Vagina (tissue), 2 donors: ENCODE measurements around the gene NR1H3. TPM values are rescaled to one million over a fixed set of nuclear protein-coding genes. Genes with fewer than 3 reads are reported as not detected.
"Not testable (repeated sequence)": the region's sequence is repeated elsewhere in the genome, so short reads cannot be mapped to it uniquely, and the experiment has no call there.

ENCODE experiments used
- DNase-seq, 2 donors: peaks; one replicate each; pipeline ENCODE4 v3.0.0-alpha.2; 2017; ENCODE audit errors: extremely low spot score in 2 of 2
- H3K27ac ChIP-seq: fragments of 200-600 bp; sonication (generic); one replicate; pipeline ENCODE4 v1.5.1; 2019
- H3K27me3 ChIP-seq: fragments of 200-600 bp; sonication (generic); one replicate; pipeline ENCODE4 v1.5.1; 2019
- H3K36me3 ChIP-seq, 2 donors: fragments of 200-600 bp; sonication (generic); one replicate each; pipeline ENCODE4 v1.5.1; 2017 to 2019
- H3K4me1 ChIP-seq: fragments of 200-600 bp; sonication (generic); one replicate; pipeline ENCODE4 v1.5.1; 2019
- H3K4me3 ChIP-seq, 2 donors: fragments of 200-600 bp; sonication (generic); 1 replicate in 1 of 2; 2 replicates in 1 of 2; pipeline ENCODE4 v1.5.1; 2016 to 2019
- H3K9me3 ChIP-seq: fragments of 200-600 bp; sonication (generic); one replicate; pipeline ENCODE4 v1.5.1; 2019
- POLR2A ChIP-seq, 2 donors: fragments of 450-650 bp; IDR thresholded peaks; one replicate each; pipeline ENCODE4 v1.6.1; 2017; ENCODE audit warnings: antibody characterized with exemption in 2 of 2, mild to moderate bottlenecking in 2 of 2, moderate library complexity in 2 of 2
- POLR2AphosphoS5 ChIP-seq, 2 donors: sonication (generic); formaldehyde crosslinking; IDR thresholded peaks; one replicate each; pipeline ENCODE4 v1.9.0; 2017; ENCODE audit warnings: antibody characterized with exemption in 2 of 2, mild to moderate bottlenecking in 2 of 2, low read depth in 1 of 2; ENCODE audit not compliant: insufficient read depth in 1 of 2
- intact Hi-C: fragments of 100-400 bp; cut with DNase I; formaldehyde crosslinking; loops from one replicate; pipeline ENCODE4 v1.15.1; 2023
- total RNA-seq: library from RNA; depleted of rRNA; stranded (reverse); fragments of >200 nt; gene quantifications from one replicate; pipeline ENCODE4 v1.2.3, GENCODE V29; 2016
- TF ChIP-seq, protein P1 (sequence below), 3 experiments: fragments of 450-650 bp in 2 of 3; fragments of 200-600 bp in 1 of 3; sonication (generic) in 1 of 3; IDR thresholded peaks; one replicate each; pipeline ENCODE4 v1.5.1; 2017 to 2019; ENCODE audit warnings: antibody characterized with exemption in 3 of 3, mild to moderate bottlenecking in 2 of 3, moderate library complexity in 2 of 3

The NR1H3 gene
- 60.9 TPM for total RNA-seq

GRCh38 chr11:47257517-47258316 lies at the start of gene NR1H3:
TSS of gene NR1H3 (plus strand) at chr11:47257996. CDS start at chr11:47259217, 1,221 bp downstream.
- TF ChIP-seq POLR2A (IDR thresholded peaks at IDR 0.05) = no peak
- TF ChIP-seq, protein P1, sequence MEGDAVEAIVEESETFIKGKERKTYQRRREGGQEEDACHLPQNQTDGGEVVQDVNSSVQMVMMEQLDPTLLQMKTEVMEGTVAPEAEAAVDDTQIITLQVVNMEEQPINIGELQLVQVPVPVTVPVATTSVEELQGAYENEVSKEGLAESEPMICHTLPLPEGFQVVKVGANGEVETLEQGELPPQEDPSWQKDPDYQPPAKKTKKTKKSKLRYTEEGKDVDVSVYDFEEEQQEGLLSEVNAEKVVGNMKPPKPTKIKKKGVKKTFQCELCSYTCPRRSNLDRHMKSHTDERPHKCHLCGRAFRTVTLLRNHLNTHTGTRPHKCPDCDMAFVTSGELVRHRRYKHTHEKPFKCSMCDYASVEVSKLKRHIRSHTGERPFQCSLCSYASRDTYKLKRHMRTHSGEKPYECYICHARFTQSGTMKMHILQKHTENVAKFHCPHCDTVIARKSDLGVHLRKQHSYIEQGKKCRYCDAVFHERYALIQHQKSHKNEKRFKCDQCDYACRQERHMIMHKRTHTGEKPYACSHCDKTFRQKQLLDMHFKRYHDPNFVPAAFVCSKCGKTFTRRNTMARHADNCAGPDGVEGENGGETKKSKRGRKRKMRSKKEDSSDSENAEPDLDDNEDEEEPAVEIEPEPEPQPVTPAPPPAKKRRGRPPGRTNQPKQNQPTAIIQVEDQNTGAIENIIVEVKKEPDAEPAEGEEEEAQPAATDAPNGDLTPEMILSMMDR (IDR thresholded peaks at IDR 0.05) = peak; percentile 29 to 61 (median 50)
- peak; percentile 15 to 73 for TF ChIP-seq POLR2AphosphoS5 (IDR thresholded peaks at IDR 0.05; ENCODE audit: insufficient read depth in 1 of 2, low read depth in 1 of 2)
- H3K4me1 ChIP-seq = peaks cover 68% of the 10 kb centered on the region
- H3K4me3 ChIP-seq = peak within 1 kb of the TSS; percentile 36 to 42
- peak in 1 of 2 donors; percentile 94 for DNase-seq
- H3K27me3 ChIP-seq = no peaks in the 10 kb centered on the region
- H3K36me3 ChIP-seq = peaks cover 0 to 4% of the 10 kb centered on the region in 2 donors
- peak within 1 kb of the TSS; percentile 85 for H3K27ac ChIP-seq
- intact Hi-C loops = loop anchor here (5.0 kb wide), 2 partner anchors 40 to 80 kb away; partner anchors contain the start of gene ARFGAP2
- H3K9me3 ChIP-seq = no peaks in the 10 kb centered on the region

DNA sequence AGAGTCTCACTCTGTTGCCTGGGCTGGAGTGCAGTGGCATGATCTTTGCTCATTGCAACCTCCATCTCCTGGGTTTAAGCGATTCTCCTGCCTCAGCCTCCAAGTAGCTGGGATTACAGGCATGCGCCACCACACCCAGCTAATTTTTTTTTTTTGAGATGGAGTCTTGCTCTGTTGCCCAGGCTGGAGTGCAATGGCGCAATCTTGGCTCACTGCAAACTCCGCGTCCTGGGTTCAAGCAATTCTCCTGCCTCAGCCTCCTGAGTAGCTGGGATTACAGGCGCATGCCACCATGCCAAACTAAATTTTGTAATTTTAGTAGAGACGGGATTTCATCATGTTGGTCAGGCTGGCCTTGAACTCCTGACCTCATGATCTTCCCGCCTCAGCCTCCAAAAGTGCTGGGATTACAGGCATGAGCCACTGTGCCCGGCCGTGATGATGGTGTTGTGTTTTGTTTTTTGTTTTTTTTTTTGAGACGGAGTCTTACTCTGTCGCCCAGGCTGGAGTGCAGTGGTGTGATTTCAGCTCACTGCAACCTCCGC lies 49.7 kb upstream of the NR1H3 start:
- H3K27me3 ChIP-seq, H3K9me3 ChIP-seq, H3K36me3 ChIP-seq, H3K4me1 ChIP-seq, DNase-seq, intact Hi-C loops, H3K4me3 ChIP-seq, H3K27ac ChIP-seq: not testable (repeated sequence)

DNA sequence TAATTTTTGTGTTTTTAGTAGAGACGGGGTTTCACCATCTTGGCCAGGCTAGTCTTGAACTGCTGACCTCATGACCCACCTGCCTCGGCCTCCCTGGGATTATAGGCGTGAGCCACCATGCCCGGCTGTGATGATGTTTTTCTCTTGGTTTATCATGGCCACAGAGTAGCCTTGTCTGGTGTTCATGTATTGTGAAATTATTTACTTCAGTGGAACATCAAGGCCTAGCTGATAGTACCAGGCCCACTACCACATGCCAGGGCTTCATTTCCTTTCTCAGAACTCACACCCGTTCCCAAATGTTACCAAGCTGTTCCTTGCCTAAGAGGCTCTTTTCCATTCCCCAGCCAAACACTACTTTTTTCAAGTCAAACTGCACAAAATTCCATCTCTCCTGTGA lies 49.2 kb upstream of the NR1H3 start:
- TF ChIP-seq, protein P1 (IDR thresholded peaks at IDR 0.05) = no peak
- TF ChIP-seq POLR2A (IDR thresholded peaks at IDR 0.05) (no peak), POLR2AphosphoS5 (IDR thresholded peaks at IDR 0.05; ENCODE audit: insufficient read depth in 1 of 2, low read depth in 1 of 2) (no peak)
- H3K36me3 ChIP-seq = no peaks in the 10 kb centered on the region
- peaks cover 3% of the 10 kb centered on the region for H3K4me1 ChIP-seq
- no peaks in the 10 kb centered on the region for H3K27me3 ChIP-seq
- intact Hi-C loops = no loop called here
- H3K4me3 ChIP-seq = no peak overlapping the region
- DNase-seq = no peak
- H3K9me3 ChIP-seq = no peaks in the 10 kb centered on the region
- no peak overlapping the region for H3K27ac ChIP-seq

DNA sequence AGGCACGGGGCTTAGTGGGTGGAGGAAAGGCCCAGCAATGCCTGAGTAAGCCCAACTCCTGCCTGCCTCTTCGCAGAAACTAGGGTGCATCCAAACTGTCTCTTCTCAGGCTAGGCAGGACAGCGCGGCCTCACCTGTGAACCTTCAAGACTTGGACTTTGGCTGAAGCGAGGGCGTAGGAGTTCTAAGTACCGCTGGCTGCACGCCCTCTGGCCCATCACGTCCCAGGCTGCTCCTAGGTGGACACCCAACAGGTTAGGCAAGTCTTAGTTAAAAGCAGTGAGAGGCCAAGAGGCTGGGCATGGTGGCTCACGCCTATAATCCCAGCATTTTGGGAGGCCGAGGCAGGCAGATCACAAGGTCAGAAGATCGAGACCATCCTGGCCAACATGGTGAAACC lies 44.9 kb upstream of the NR1H3 start:
- H3K4me3 ChIP-seq = no peak overlapping the region
- intact Hi-C loops = loop anchor here (5.0 kb wide), 1 partner anchor 36 kb away; the partner anchor contains the start of gene ARFGAP2
- no peaks in the 10 kb centered on the region for H3K27me3 ChIP-seq
- H3K27ac ChIP-seq = no peak overlapping the region
- no peak for TF ChIP-seq POLR2A (IDR thresholded peaks at IDR 0.05)
- TF ChIP-seq, protein P1 (IDR thresholded peaks at IDR 0.05) = no peak
- no peak for TF ChIP-seq POLR2AphosphoS5 (IDR thresholded peaks at IDR 0.05; ENCODE audit: insufficient read depth in 1 of 2, low read depth in 1 of 2)
- peaks cover 33% of the 10 kb centered on the region for H3K4me1 ChIP-seq
- no peaks in the 10 kb centered on the region for H3K36me3 ChIP-seq
- H3K9me3 ChIP-seq = no peaks in the 10 kb centered on the region
- DNase-seq = no peak

GRCh38 chr11:47213950-47214565 lies 43.7 kb upstream of the NR1H3 start:
- TF ChIP-seq POLR2A (IDR thresholded peaks at IDR 0.05) (peak in 1 of 2 donors; percentile 48), POLR2AphosphoS5 (IDR thresholded peaks at IDR 0.05; ENCODE audit: insufficient read depth in 1 of 2, low read depth in 1 of 2) (peak in 1 of 2 donors; percentile 7)
- TF ChIP-seq, protein P1 (IDR thresholded peaks at IDR 0.05) = no peak
- intact Hi-C loops = loop anchor here (5.0 kb wide), 1 partner anchor 37 kb away; the partner anchor contains the start of gene ARFGAP2
- Histone ChIP-seq H3K4me1 (peaks cover 36% of the 10 kb centered on the region), H3K4me3 (peak overlapping the region; percentile 46 to 71), H3K27ac (peak overlapping the region; percentile 97), H3K9me3 (no peaks in the 10 kb centered on the region), H3K36me3 (peaks cover 0 to 4% of the 10 kb centered on the region in 2 donors), H3K27me3 (no peaks in the 10 kb centered on the region)
- peak in 1 of 2 donors; percentile 96 for DNase-seq
